ELR (cell line): Measurements from ENCODE around the gene LIPC.

ENCODE experiments used
- DNase-seq: peaks from one replicate; pipeline ENCODE4 v3.0.0-alpha.2; 2015; ENCODE audit warnings: low read depth

Gene LIPC

GRCh38 chr15:58517682-58518525 is 86.1 kb downstream of the LIPC start:
- DNase-seq, result no peak

- no peak for DNase-seq
Measured at GRCh38 chr15:58518626-58519025, 86.8 kb downstream of the LIPC start.

GRCh38 chr15:58519516-58519915 is 87.7 kb downstream of the LIPC start:
- no peak for DNase-seq

GRCh38 chr15:58520464-58520863 is 88.7 kb downstream of the LIPC start:
- DNase-seq, result no peak

- no peak for DNase-seq
Measured at GRCh38 chr15:58520936-58521292, 89.1 kb downstream of the LIPC start.

GRCh38 chr15:58521293-58521991 is 89.7 kb downstream of the LIPC start:
- peak; percentile 73 for DNase-seq

GRCh38 chr15:58522391-58522790 is 90.6 kb downstream of the LIPC start:
- DNase-seq, result no peak

GRCh38 chr15:58522865-58523264 is 91.1 kb downstream of the LIPC start:
- no peak for DNase-seq

- DNase-seq, result no peak
Measured at GRCh38 chr15:58523634-58524033, 91.8 kb downstream of the LIPC start.

GRCh38 chr15:58524247-58524646 is 92.5 kb downstream of the LIPC start:
- DNase-seq, result no peak

- DNase-seq, result no peak
Measured at GRCh38 chr15:58525991-58526421, 94.2 kb downstream of the LIPC start.

GRCh38 chr15:58526647-58527192 is 94.9 kb downstream of the LIPC start:
- no peak for DNase-seq

- DNase-seq, result no peak
Measured at GRCh38 chr15:58527573-58528187, 95.9 kb downstream of the LIPC start.

GRCh38 chr15:58528188-58528870 is 96.5 kb downstream of the LIPC start:
- DNase-seq, result no peak

GRCh38 chr15:58529041-58529440 is 97.2 kb downstream of the LIPC start:
- DNase-seq, result no peak

- DNase-seq, result no peak
Measured at GRCh38 chr15:58530056-58530590, 98.3 kb downstream of the LIPC start.

- no peak for DNase-seq
Measured at GRCh38 chr15:58532126-58532525, 100.3 kb downstream of the LIPC start.

GRCh38 chr15:58534556-58534955 is 102.8 kb downstream of the LIPC start:
- DNase-seq, result no peak

- no peak for DNase-seq
Measured at GRCh38 chr15:58535337-58535736, 103.5 kb downstream of the LIPC start.

GRCh38 chr15:58535894-58536293 is 104.1 kb downstream of the LIPC start:
- DNase-seq, result no peak

GRCh38 chr15:58536414-58536813 is 104.6 kb downstream of the LIPC start:
- DNase-seq, result no peak

GRCh38 chr15:58537033-58537432 is 105.2 kb downstream of the LIPC start:
- DNase-seq, result no peak
